Duodenal mucosa (tissue), 2 donors: Measurements from ENCODE around the gene PNPLA6.
A peak's percentile ranks its signal among the peaks of the same experiment; 100 is the strongest.

Source experiments
- H3K27ac ChIP-seq: one replicate; pipeline ENCODE4 v1.7.0; 2013; ENCODE audit warnings: low read depth, low read length
- H3K27me3 ChIP-seq, 2 donors: one replicate each; pipeline ENCODE4 v1.7.0; 2013; ENCODE audit warnings: low read length in 2 of 2, control low read depth in 1 of 2; ENCODE audit not compliant: insufficient read depth in 2 of 2, control insufficient read depth in 1 of 2
- H3K36me3 ChIP-seq, 2 donors: one replicate each; pipeline ENCODE4 v1.7.0; 2013; ENCODE audit warnings: low read length in 2 of 2, control low read depth in 1 of 2; ENCODE audit not compliant: insufficient read depth in 2 of 2, control insufficient read depth in 1 of 2
- H3K4me1 ChIP-seq, 2 donors: one replicate each; pipeline ENCODE4 v1.7.0; 2013; ENCODE audit warnings: low read length in 2 of 2, control low read depth in 1 of 2; ENCODE audit not compliant: insufficient read depth in 2 of 2, control insufficient read depth in 1 of 2
- H3K4me3 ChIP-seq, 2 donors: one replicate each; pipeline ENCODE4 v1.7.0; 2013; ENCODE audit warnings: low read length in 2 of 2, low read depth in 1 of 2
- H3K9ac ChIP-seq, 2 donors: one replicate each; pipeline ENCODE4 v1.7.0; 2013; ENCODE audit warnings: low read length in 2 of 2, low read depth in 1 of 2
- H3K9me3 ChIP-seq, 2 donors: one replicate each; pipeline ENCODE4 v1.7.0; 2013; ENCODE audit warnings: low read length in 2 of 2, control low read depth in 1 of 2; ENCODE audit not compliant: control insufficient read depth in 1 of 2

Gene PNPLA6

DNA sequence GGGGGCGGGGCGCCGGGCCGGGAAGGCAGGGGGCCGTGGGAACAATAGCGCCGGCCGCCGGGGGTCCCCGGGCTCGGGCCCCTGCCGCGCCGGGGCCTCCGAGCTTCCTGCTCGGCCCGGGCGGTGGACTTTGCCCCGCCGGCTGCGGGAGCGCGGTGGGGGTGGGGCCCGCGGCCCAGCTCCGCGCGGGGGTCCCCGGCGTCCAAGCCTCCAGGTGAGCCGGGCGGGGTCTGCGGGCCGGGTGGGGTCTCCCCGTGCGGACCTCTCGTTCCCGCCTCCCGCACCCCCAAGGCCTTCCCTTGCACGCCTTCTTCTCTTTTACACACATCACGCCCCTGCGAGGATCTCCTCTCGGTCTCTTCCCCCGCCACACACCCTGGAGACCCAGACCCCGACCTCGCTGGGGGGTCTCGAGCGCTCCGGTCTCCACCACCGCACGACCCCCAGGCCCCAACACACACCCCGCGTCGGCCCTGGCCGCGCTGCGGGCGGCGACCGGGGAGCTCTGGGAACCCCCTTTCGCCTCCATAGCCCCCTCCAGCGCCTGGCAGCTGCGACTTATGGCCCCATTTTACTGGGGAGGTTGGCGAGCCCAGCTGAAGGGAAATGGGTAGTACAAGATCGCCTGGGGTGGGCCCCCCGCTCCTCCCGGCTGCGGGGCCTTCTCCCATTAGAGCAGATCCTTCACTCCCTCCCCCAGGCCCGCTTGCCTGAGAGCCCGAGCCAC, 60.9 kb downstream of the PNPLA6 start:
- Histone ChIP-seq H3K9me3 (no peaks in the 10 kb centered on the region), H3K27me3 (peaks cover 3% of the 10 kb centered on the region in 2 donors), H3K27ac (no peak overlapping the region), H3K4me1 (peaks cover 4 to 8% of the 10 kb centered on the region in 2 donors), H3K4me3 (peak overlapping the region; percentile 71), H3K9ac (peak overlapping the region; percentile 57 to 66), H3K36me3 (no peaks in the 10 kb centered on the region)

DNA sequence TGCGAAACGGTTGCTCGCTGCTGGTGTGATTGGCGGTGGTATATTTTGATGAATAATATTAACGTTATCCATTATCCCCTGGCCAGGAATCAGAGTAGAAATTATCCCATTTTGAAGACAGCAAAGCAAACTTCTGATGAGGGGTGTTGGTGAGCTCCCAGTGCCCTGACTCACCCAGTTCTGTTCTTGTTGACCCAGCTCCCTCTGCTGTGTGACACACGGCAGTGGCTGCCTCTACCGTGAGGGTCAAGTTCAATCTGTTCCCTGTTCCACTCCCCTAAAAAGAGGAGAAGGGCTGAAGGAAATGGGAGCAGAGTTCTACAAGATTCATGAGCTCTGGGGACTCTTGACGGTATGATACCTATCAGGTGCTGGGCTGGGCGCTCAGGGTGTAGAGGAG, 62.2 kb downstream of the PNPLA6 start:
- Histone ChIP-seq H3K27me3 (peaks cover 3% of the 10 kb centered on the region in 2 donors), H3K4me1 (peaks cover 4 to 8% of the 10 kb centered on the region in 2 donors), H3K36me3 (no peaks in the 10 kb centered on the region), H3K4me3 (no peak overlapping the region), H3K9ac (no peak overlapping the region), H3K9me3 (no peaks in the 10 kb centered on the region), H3K27ac (no peak overlapping the region)

DNA sequence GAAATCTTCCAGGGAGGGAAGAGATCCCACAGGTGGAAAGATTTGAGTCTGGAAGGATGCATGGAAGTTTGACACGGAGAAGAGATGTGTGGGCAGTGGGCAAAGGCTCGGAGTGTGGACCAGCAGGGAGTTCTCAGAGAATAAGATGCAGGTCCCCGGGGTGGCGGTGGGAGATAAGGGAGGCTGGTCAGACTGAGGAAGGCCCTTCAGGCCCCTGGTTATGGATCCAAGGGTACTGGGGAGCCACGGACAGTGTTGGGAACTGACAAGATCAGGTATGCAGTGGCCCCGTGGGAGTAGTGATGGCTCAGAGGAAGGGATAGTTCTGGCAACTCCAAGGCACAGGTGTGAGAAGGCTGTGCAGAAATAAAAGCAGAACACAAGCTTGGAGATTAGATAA, 62.7 kb downstream of the PNPLA6 start:
- Histone ChIP-seq H3K4me1 (peaks cover 4 to 8% of the 10 kb centered on the region in 2 donors), H3K9me3 (no peaks in the 10 kb centered on the region), H3K36me3 (no peaks in the 10 kb centered on the region), H3K27ac (no peak overlapping the region), H3K4me3 (no peak overlapping the region), H3K9ac (no peak overlapping the region), H3K27me3 (peaks cover 3% of the 10 kb centered on the region in 2 donors)

- Histone ChIP-seq H3K36me3 (peaks cover 0 to 9% of the 10 kb centered on the region in 2 donors), H3K27me3 (peaks cover 0 to 3% of the 10 kb centered on the region in 2 donors), H3K9me3 (no peaks in the 10 kb centered on the region), H3K27ac (no peak overlapping the region), H3K9ac (no peak overlapping the region), H3K4me3 (no peak overlapping the region), H3K4me1 (peaks cover 4 to 8% of the 10 kb centered on the region in 2 donors)
Observed at GRCh38 chr19:7600721-7601120, 65.2 kb downstream of the PNPLA6 start.

GRCh38 chr19:7602240-7602934, 66.9 kb downstream of the PNPLA6 start:
- H3K27me3 ChIP-seq = no peaks in the 10 kb centered on the region
- peaks cover 0 to 14% of the 10 kb centered on the region in 2 donors for H3K36me3 ChIP-seq
- H3K4me3 ChIP-seq = no peak overlapping the region
- no peaks in the 10 kb centered on the region for H3K9me3 ChIP-seq
- no peak overlapping the region for H3K27ac ChIP-seq
- peaks cover 0 to 2% of the 10 kb centered on the region in 2 donors for H3K4me1 ChIP-seq
- H3K9ac ChIP-seq = no peak overlapping the region

DNA sequence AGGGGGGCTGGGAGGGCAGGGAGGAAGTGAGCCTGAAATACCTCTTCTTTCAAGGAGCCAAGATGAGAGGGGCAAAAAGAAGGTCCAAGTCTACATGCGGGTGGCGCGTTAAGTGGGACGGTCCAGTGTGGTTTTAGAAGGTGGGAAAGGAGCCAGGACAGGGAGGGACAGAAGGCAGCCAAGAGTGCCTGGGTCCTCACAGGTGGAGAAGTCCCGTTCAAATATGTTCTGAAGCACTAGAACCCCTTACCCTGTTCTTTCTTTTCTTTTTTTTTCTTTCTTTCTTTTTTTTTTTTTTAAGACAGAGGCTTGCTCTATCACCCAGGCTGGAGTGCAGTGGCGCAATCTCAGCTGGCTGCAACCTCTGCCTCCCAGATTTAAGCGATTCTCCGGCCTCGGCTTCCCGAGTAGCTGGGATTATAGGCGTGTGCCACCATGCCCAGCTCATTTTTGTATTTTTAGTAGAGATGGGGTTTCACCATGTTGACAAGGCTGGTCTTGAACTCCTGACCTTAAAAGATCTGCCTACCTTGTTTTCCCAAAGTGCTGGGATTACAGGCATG, 67.5 kb downstream of the PNPLA6 start:
- Histone ChIP-seq H3K36me3 (peaks cover 0 to 16% of the 10 kb centered on the region in 2 donors), H3K4me1 (no peaks in the 10 kb centered on the region), H3K4me3 (no peak overlapping the region), H3K27me3 (no peaks in the 10 kb centered on the region), H3K9me3 (no peaks in the 10 kb centered on the region), H3K27ac (no peak overlapping the region), H3K9ac (no peak overlapping the region)

GRCh38 chr19:7603919-7604318, 68.4 kb downstream of the PNPLA6 start:
- Histone ChIP-seq H3K36me3 (peaks cover 0 to 19% of the 10 kb centered on the region in 2 donors), H3K9ac (no peak overlapping the region), H3K4me1 (no peaks in the 10 kb centered on the region), H3K27ac (no peak overlapping the region), H3K9me3 (no peaks in the 10 kb centered on the region), H3K27me3 (no peaks in the 10 kb centered on the region), H3K4me3 (no peak overlapping the region)

DNA sequence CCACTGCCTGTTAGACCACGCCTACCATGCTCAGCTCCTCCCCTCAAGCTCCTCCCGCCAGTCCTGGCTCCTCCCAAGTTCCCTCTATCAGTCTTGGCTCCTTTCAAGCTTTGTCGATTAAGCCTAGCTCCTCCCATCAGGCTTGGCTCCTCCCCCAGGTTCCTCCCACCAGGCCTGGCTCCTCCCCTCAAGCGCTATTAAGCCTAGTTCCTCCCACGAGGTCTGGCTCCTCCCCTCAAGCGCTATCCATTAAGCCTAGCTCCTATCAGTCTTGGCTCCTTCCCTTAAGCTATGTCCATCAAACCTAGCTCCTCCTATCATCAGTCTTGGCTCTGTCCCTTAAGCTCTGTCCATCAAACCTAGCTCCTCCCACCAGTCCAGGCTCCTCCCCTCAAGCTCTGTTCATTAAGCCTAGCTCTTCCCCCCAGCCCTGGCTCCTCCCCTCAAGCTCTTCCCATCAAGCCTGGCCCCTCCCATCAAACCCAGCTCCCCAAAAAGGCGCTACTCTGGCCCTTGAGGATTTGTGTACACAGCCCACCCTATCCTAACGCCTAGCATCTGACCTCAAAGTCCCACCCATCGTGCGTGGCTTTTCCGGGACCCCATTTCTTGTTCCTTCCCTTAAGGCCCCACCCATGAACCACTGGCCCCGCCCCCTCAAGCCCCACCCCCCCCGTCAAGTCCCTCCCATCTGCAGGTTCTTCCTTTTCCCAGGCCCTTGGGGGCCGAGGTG, 70.1 kb downstream of the PNPLA6 start:
- H3K27ac ChIP-seq = no peak overlapping the region
- H3K36me3 ChIP-seq = peaks cover 0 to 25% of the 10 kb centered on the region in 2 donors
- no peaks in the 10 kb centered on the region for H3K9me3 ChIP-seq
- H3K4me3 ChIP-seq = no peak overlapping the region
- H3K9ac ChIP-seq = no peak overlapping the region
- no peaks in the 10 kb centered on the region for H3K27me3 ChIP-seq
- H3K4me1 ChIP-seq = no peaks in the 10 kb centered on the region

DNA sequence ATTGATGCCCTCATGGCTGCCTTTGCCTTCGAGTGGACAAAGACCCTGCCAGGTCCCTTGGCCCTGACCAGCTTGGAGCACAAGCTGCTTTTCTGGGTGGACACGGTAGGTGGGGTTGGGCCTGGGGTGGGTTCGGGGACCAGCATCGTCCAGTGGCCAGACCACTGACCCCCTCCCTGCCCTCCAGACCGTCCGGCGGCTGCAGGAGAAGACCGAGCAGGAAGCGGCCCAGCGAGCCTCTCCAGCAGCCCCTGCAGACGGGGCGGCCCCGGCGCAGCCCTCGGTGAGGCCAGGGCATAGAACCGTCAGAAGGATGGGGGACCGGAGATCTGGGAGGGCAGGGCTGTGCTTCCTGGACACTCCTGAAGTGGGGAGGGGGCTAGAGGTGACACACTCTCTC, 70.8 kb downstream of the PNPLA6 start:
- Histone ChIP-seq H3K9me3 (no peaks in the 10 kb centered on the region), H3K4me1 (no peaks in the 10 kb centered on the region), H3K27me3 (no peaks in the 10 kb centered on the region), H3K9ac (no peak overlapping the region), H3K36me3 (peaks cover 0 to 31% of the 10 kb centered on the region in 2 donors), H3K4me3 (no peak overlapping the region), H3K27ac (no peak overlapping the region)
